Measurements from ENCODE around the gene RAD51B.
A peak's percentile ranks its signal among the peaks of the same experiment; 100 is the strongest.

The RAD51B gene

DNA sequence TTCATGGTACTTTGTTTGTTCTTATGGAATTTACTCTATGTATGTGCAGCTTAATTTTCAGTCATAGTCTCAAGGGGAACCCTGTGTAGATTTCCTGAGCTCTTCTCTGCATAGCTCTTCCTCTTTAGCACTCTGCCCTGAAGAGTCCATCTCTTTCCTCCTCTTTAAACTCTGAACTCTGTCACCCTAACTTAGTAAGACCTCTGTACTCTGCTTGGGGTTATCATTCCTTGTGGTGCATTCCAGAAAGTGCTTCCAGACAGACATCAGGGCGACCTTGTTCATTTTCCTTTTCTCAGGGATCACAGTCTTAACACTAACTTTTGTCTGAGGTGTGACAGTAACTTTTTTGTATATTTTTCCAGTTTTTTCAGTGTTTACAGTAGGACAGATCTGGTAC, 179.3 kb downstream of the RAD51B start:
- no peak overlapping the region for H3K18ac ChIP-seq (ENCODE audit: low read length)
- no peak overlapping the region for H4K5ac ChIP-seq (ENCODE audit: low read length)
- DNase-seq = no peak
- H3K9ac ChIP-seq (ENCODE audit: low read length) = no peak overlapping the region
- no peak overlapping the region for H3K27ac ChIP-seq (ENCODE audit: low read depth, low read length)
- no peaks in the 10 kb centered on the region for H3K79me1 ChIP-seq (ENCODE audit: low read length)
- no peak overlapping the region for H2BK15ac ChIP-seq (replicated peaks; ENCODE audit: low read depth)
- no peak overlapping the region for H4K8ac ChIP-seq (ENCODE audit: low read depth, low read length)
- H3K4me1 ChIP-seq (ENCODE audit: control insufficient read depth, low read depth, low read length) = no peaks in the 10 kb centered on the region
- no peak overlapping the region for H2BK5ac ChIP-seq (ENCODE audit: low read length)
- H2AK5ac ChIP-seq (ENCODE audit: low read length) = no peak overlapping the region
- no CpG with 5 or more reads among the region's 1 CpG for WGBS (ENCODE audit: extremely low coverage, insufficient coverage, low lambda C conversion rate)
- H2BK120ac ChIP-seq (ENCODE audit: low read depth, low read length) = no peak overlapping the region
- H3K79me2 ChIP-seq (ENCODE audit: control insufficient read depth, insufficient read depth, low read length) = no peaks in the 10 kb centered on the region
- H3K36me3 ChIP-seq (ENCODE audit: control insufficient read depth, insufficient read depth, low read length) = no peaks in the 10 kb centered on the region
- no peak overlapping the region for H3K56ac ChIP-seq (ENCODE audit: low read length)
- H3K4me2 ChIP-seq (ENCODE audit: low read length) = no peak overlapping the region
- no peak overlapping the region for H3K4me3 ChIP-seq (ENCODE audit: low read length)
- H3K4ac ChIP-seq (ENCODE audit: low read depth, low read length) = no peak overlapping the region
- no peaks in the 10 kb centered on the region for H3K27me3 ChIP-seq (ENCODE audit: insufficient read depth, low read length, poor library complexity)
- no peak overlapping the region for H3K23ac ChIP-seq (ENCODE audit: low read length)

- Histone ChIP-seq H3K9ac (ENCODE audit: low read length) (no peak overlapping the region), H3K27me3 (ENCODE audit: insufficient read depth, low read length, poor library complexity) (no peaks in the 10 kb centered on the region), H3K56ac (ENCODE audit: low read length) (no peak overlapping the region), H3K4me2 (ENCODE audit: low read length) (no peak overlapping the region), H3K79me2 (ENCODE audit: control insufficient read depth, insufficient read depth, low read length) (no peaks in the 10 kb centered on the region), H2BK120ac (ENCODE audit: low read depth, low read length) (no peak overlapping the region), H3K4me3 (ENCODE audit: low read length) (no peak overlapping the region), H4K8ac (ENCODE audit: low read depth, low read length) (no peak overlapping the region), H3K23ac (ENCODE audit: low read length) (no peak overlapping the region), H3K36me3 (ENCODE audit: control insufficient read depth, insufficient read depth, low read length) (no peaks in the 10 kb centered on the region), H2BK15ac (replicated peaks; ENCODE audit: low read depth) (no peak overlapping the region), H3K79me1 (ENCODE audit: low read length) (no peaks in the 10 kb centered on the region), H2BK5ac (ENCODE audit: low read length) (no peak overlapping the region), H3K27ac (ENCODE audit: low read depth, low read length) (no peak overlapping the region), H2AK5ac (ENCODE audit: low read length) (no peak overlapping the region), H3K4ac (ENCODE audit: low read depth, low read length) (no peak overlapping the region), H3K18ac (ENCODE audit: low read length) (no peak overlapping the region), H3K4me1 (ENCODE audit: control insufficient read depth, low read depth, low read length) (no peaks in the 10 kb centered on the region), H4K5ac (ENCODE audit: low read length) (no peak overlapping the region)
- whole genome bisulfite sequencing (ENCODE audit: extremely low coverage, insufficient coverage, low lambda C conversion rate) = no CpG with 5 or more reads among the region's 1 CpG
- no peak for DNase-seq
These were observed 179.7 kb downstream of the RAD51B start for GRCh38 chr14:67999290-67999689.

GRCh38 chr14:67999705-68000384, 180.3 kb downstream of the RAD51B start:
- Histone ChIP-seq H3K4me1 (ENCODE audit: control insufficient read depth, low read depth, low read length) (no peaks in the 10 kb centered on the region), H3K9ac (ENCODE audit: low read length) (no peak overlapping the region), H3K36me3 (ENCODE audit: control insufficient read depth, insufficient read depth, low read length) (no peaks in the 10 kb centered on the region), H3K79me1 (ENCODE audit: low read length) (no peaks in the 10 kb centered on the region), H2BK120ac (ENCODE audit: low read depth, low read length) (no peak overlapping the region), H4K8ac (ENCODE audit: low read depth, low read length) (no peak overlapping the region), H2AK5ac (ENCODE audit: low read length) (no peak overlapping the region), H2BK15ac (replicated peaks; ENCODE audit: low read depth) (no peak overlapping the region), H3K4me2 (ENCODE audit: low read length) (no peak overlapping the region), H3K18ac (ENCODE audit: low read length) (no peak overlapping the region), H3K27me3 (ENCODE audit: insufficient read depth, low read length, poor library complexity) (no peaks in the 10 kb centered on the region), H3K27ac (ENCODE audit: low read depth, low read length) (no peak overlapping the region), H3K56ac (ENCODE audit: low read length) (no peak overlapping the region), H2BK5ac (ENCODE audit: low read length) (no peak overlapping the region), H4K5ac (ENCODE audit: low read length) (no peak overlapping the region), H3K79me2 (ENCODE audit: control insufficient read depth, insufficient read depth, low read length) (no peaks in the 10 kb centered on the region), H3K4ac (ENCODE audit: low read depth, low read length) (no peak overlapping the region), H3K4me3 (ENCODE audit: low read length) (no peak overlapping the region), H3K23ac (ENCODE audit: low read length) (no peak overlapping the region)
- DNase-seq = no peak
- no CpG with 5 or more reads among the region's 5 CpGs for WGBS (ENCODE audit: extremely low coverage, insufficient coverage, low lambda C conversion rate)

DNA sequence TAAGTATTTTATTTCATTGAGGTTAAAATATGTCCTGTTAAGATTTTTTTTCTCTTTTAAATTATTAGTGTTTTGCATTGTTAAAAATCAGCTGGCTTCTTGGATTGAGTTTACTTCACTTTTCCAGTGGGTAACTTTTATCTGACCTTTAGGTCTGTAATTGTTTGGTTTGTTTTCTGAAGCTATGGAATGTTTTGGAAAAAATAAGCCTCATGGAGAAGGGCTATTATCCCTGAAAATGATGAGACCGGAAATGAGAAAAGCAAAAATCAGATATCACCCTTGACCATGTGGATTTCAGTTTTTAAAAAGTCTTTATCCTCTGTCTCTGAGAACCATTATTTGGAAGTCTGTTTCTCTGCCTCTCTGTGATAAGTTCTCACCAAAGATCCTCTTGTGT, 180.9 kb downstream of the RAD51B start:
- no peak for DNase-seq
- H2BK5ac ChIP-seq (ENCODE audit: low read length) = no peak overlapping the region
- no peak overlapping the region for H3K23ac ChIP-seq (ENCODE audit: low read length)
- no peak overlapping the region for H4K5ac ChIP-seq (ENCODE audit: low read length)
- no CpG with 5 or more reads among the region's 1 CpG for WGBS (ENCODE audit: extremely low coverage, insufficient coverage, low lambda C conversion rate)
- H3K4me3 ChIP-seq (ENCODE audit: low read length) = no peak overlapping the region
- H3K4me1 ChIP-seq (ENCODE audit: control insufficient read depth, low read depth, low read length) = no peaks in the 10 kb centered on the region
- H3K27ac ChIP-seq (ENCODE audit: low read depth, low read length) = no peak overlapping the region
- no peaks in the 10 kb centered on the region for H3K27me3 ChIP-seq (ENCODE audit: insufficient read depth, low read length, poor library complexity)
- no peak overlapping the region for H4K8ac ChIP-seq (ENCODE audit: low read depth, low read length)
- no peaks in the 10 kb centered on the region for H3K79me2 ChIP-seq (ENCODE audit: control insufficient read depth, insufficient read depth, low read length)
- H3K4me2 ChIP-seq (ENCODE audit: low read length) = no peak overlapping the region
- H3K79me1 ChIP-seq (ENCODE audit: low read length) = no peaks in the 10 kb centered on the region
- H3K9ac ChIP-seq (ENCODE audit: low read length) = no peak overlapping the region
- no peak overlapping the region for H3K18ac ChIP-seq (ENCODE audit: low read length)
- no peak overlapping the region for H2BK15ac ChIP-seq (replicated peaks; ENCODE audit: low read depth)
- no peak overlapping the region for H3K4ac ChIP-seq (ENCODE audit: low read depth, low read length)
- no peaks in the 10 kb centered on the region for H3K36me3 ChIP-seq (ENCODE audit: control insufficient read depth, insufficient read depth, low read length)
- no peak overlapping the region for H2AK5ac ChIP-seq (ENCODE audit: low read length)
- H2BK120ac ChIP-seq (ENCODE audit: low read depth, low read length) = no peak overlapping the region
- no peak overlapping the region for H3K56ac ChIP-seq (ENCODE audit: low read length)

DNA sequence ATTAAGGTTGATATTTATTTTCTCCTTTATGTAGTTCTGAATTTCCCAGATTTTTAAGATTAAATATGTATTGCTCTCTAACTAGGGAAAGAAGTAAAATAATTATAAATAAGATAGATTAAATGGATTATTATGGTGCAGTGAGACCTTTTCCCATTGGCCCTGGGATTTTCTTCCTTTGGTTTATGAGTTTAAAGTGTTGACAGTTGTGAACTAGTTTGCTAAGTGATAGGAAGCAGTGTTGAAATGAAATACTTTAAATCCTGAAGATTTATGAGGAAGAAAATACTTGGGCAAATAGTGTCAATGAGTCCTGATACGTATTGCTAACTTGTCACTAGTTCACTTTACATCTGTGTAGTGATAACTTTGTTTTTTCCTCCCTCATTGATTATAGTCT, 188.9 kb downstream of the RAD51B start:
- Histone ChIP-seq H3K9ac (ENCODE audit: low read length) (no peak overlapping the region), H4K5ac (ENCODE audit: low read length) (no peak overlapping the region), H3K23ac (ENCODE audit: low read length) (no peak overlapping the region), H3K18ac (ENCODE audit: low read length) (no peak overlapping the region), H3K36me3 (ENCODE audit: control insufficient read depth, insufficient read depth, low read length) (no peaks in the 10 kb centered on the region), H3K4me3 (ENCODE audit: low read length) (no peak overlapping the region), H3K27ac (ENCODE audit: low read depth, low read length) (no peak overlapping the region), H3K79me1 (ENCODE audit: low read length) (no peaks in the 10 kb centered on the region), H3K4me1 (ENCODE audit: control insufficient read depth, low read depth, low read length) (no peaks in the 10 kb centered on the region), H2BK5ac (ENCODE audit: low read length) (no peak overlapping the region), H2AK5ac (ENCODE audit: low read length) (no peak overlapping the region), H3K4me2 (ENCODE audit: low read length) (no peak overlapping the region), H3K4ac (ENCODE audit: low read depth, low read length) (no peak overlapping the region), H3K56ac (ENCODE audit: low read length) (no peak overlapping the region), H3K27me3 (ENCODE audit: insufficient read depth, low read length, poor library complexity) (no peaks in the 10 kb centered on the region), H3K79me2 (ENCODE audit: control insufficient read depth, insufficient read depth, low read length) (no peaks in the 10 kb centered on the region), H2BK120ac (ENCODE audit: low read depth, low read length) (no peak overlapping the region), H2BK15ac (replicated peaks; ENCODE audit: low read depth) (no peak overlapping the region), H4K8ac (ENCODE audit: low read depth, low read length) (no peak overlapping the region)
- no CpG with 5 or more reads among the region's 1 CpG for WGBS (ENCODE audit: extremely low coverage, insufficient coverage, low lambda C conversion rate)
- peak; percentile 7 for DNase-seq

DNA sequence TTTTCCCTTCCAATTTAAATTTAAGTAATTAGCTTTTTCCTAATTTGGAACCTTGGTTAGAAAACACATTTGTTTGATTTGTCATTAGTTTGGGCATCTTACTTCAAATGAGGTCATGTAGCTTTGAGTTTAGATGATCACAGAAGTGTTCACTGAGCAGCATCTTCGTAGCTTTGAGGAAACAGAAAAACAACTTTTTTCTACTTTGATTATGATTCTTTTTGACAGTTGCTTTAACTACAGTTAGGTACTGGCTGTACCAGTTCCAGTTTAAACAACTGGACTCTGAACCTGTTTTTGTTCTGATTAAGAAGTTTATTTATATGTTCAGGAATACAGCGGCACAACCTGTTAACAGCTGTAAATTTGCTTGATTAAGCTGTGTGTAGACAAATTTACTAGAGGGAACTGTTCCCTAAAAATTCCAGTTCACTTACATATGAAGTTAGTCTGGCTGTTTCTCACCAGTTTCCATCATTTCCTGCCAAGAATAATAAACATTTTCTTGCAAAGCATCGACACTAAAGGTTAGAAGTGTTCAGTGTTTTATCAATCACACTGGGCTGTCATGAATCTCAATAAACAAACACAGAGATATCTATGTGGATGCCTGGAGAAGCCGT, 191.9 kb downstream of the RAD51B start:
- no peak for DNase-seq
- Histone ChIP-seq H3K4me3 (ENCODE audit: low read length) (no peak overlapping the region), H3K27ac (ENCODE audit: low read depth, low read length) (no peak overlapping the region)

More for the DNA sequence above, 191.9 kb downstream of the RAD51B start:
- Histone ChIP-seq H2BK5ac (ENCODE audit: low read length) (no peak overlapping the region), H3K4me1 (ENCODE audit: control insufficient read depth, low read depth, low read length) (no peaks in the 10 kb centered on the region), H4K5ac (ENCODE audit: low read length) (no peak overlapping the region), H3K56ac (ENCODE audit: low read length) (no peak overlapping the region), H3K79me2 (ENCODE audit: control insufficient read depth, insufficient read depth, low read length) (no peaks in the 10 kb centered on the region), H3K36me3 (ENCODE audit: control insufficient read depth, insufficient read depth, low read length) (no peaks in the 10 kb centered on the region), H3K79me1 (ENCODE audit: low read length) (no peaks in the 10 kb centered on the region), H4K8ac (ENCODE audit: low read depth, low read length) (no peak overlapping the region), H3K27me3 (ENCODE audit: insufficient read depth, low read length, poor library complexity) (no peaks in the 10 kb centered on the region), H2AK5ac (ENCODE audit: low read length) (no peak overlapping the region), H3K4me2 (ENCODE audit: low read length) (no peak overlapping the region), H2BK15ac (replicated peaks; ENCODE audit: low read depth) (no peak overlapping the region), H3K4ac (ENCODE audit: low read depth, low read length) (no peak overlapping the region), H2BK120ac (ENCODE audit: low read depth, low read length) (no peak overlapping the region), H3K9ac (ENCODE audit: low read length) (no peak overlapping the region), H3K23ac (ENCODE audit: low read length) (no peak overlapping the region), H3K18ac (ENCODE audit: low read length) (no peak overlapping the region)
- WGBS (ENCODE audit: extremely low coverage, insufficient coverage, low lambda C conversion rate) = no CpG with 5 or more reads among the region's 4 CpGs
